HG03460 (cell line): ENCODE measurements around the gene MAOA.
"Not testable (repeated sequence)": the region's sequence is repeated elsewhere in the genome, so short reads cannot be mapped to it uniquely, and the experiment has no call there.

Experiments used
- ATAC-seq: cut with Tn5 transposase; IDR thresholded peaks from one replicate; pipeline ENCODE4 v1.9.1; 2021; ENCODE audit not compliant: unreplicated experiment

Gene MAOA

GRCh38 chrX:43656005-43656494 lies at the start of gene MAOA:
Gene MAOA, plus strand, starts transcription at chrX:43656299. Its CDS starts 43 bp downstream, at chrX:43656342.
- ATAC-seq: no peak

GRCh38 chrX:43612400-43612799 lies 43.7 kb upstream of the MAOA start:
- ATAC-seq: no peak

- no peak for ATAC-seq
Measured at GRCh38 chrX:43615660-43616059, 40.4 kb upstream of the MAOA start.

GRCh38 chrX:43618366-43619205 lies 37.5 kb upstream of the MAOA start:
- no peak for ATAC-seq

- not testable (repeated sequence) for ATAC-seq
Measured at GRCh38 chrX:43619861-43620260, 36.2 kb upstream of the MAOA start.

- ATAC-seq: no peak
Measured at GRCh38 chrX:43627147-43627546, 29.0 kb upstream of the MAOA start.

- no peak for ATAC-seq
Measured at GRCh38 chrX:43627669-43628068, 28.4 kb upstream of the MAOA start.

GRCh38 chrX:43629229-43629628 lies 26.9 kb upstream of the MAOA start:
- no peak for ATAC-seq

GRCh38 chrX:43631841-43632240 lies 24.3 kb upstream of the MAOA start:
- no peak for ATAC-seq

- no peak for ATAC-seq
Measured at GRCh38 chrX:43633081-43633480, 23.0 kb upstream of the MAOA start.

GRCh38 chrX:43633757-43634156 lies 22.3 kb upstream of the MAOA start:
- ATAC-seq: no peak

DNA sequence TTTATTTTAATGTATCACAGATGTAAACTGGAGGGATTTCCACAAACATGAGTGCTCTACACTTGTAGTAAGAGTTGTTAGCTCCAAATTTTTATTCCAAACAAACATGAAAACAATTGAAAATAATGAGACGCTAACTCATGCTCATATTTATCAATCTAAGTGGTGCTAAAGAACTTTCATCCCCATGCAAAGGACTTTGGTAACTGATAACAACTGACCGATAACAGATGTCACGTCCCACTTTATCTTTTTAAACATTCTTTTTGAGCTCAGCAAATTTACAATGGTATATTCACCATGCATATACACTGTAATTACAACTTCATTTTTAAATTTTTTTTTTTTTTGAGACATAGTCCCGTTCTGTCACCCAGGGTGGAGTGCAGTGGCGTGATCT lies 15.6 kb upstream of the MAOA start:
- no peak for ATAC-seq

- no peak for ATAC-seq
Measured at GRCh38 chrX:43641691-43642090, 14.4 kb upstream of the MAOA start.

GRCh38 chrX:43643201-43643600 lies 12.9 kb upstream of the MAOA start:
- ATAC-seq: no peak

DNA sequence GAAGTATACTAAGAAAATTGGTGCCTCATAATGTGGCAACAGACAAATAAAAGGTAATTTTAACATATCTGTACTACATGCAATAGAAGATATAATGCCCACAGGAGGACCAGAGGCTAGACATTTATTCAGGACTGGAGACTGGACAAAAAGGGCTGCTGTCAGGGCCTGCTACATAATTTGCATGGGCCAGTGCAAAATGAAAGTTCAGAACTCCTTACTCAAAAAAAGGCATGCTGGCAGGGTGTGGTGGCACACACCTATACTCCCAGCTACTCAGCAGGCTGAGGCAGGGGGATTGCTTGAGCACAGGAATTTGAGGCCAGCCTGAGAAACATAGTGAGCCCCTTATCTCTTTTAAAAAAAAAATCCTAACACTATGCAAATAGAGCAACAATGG lies 12.4 kb upstream of the MAOA start:
- no peak for ATAC-seq

DNA sequence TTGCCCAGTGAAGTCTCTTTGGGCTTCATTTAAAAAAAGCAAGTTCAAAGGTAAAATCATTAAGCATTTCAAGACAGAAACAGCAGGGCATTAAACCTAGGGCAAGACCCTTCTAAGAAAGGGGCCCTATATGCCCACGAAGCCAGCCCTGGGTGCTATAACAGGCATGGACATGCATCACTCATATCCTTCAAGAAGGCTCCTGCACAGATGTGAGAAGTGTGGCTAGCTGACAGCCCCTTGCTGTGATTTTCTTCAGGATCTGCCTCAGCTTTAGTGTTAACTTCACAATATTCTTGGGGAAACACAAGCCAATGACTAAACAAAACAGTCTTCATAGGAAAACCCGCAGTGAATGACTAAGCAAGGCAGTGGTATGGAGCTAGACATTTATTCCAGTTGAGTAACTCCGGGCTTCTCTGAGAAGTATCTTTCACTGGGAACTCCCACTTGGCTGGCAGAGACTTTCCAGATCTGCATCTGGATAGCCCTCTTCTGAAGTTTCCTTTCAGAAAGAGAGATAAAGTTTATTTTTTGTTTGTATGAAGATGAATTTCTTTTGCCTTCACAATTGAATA lies 11.9 kb upstream of the MAOA start:
- no peak for ATAC-seq

DNA sequence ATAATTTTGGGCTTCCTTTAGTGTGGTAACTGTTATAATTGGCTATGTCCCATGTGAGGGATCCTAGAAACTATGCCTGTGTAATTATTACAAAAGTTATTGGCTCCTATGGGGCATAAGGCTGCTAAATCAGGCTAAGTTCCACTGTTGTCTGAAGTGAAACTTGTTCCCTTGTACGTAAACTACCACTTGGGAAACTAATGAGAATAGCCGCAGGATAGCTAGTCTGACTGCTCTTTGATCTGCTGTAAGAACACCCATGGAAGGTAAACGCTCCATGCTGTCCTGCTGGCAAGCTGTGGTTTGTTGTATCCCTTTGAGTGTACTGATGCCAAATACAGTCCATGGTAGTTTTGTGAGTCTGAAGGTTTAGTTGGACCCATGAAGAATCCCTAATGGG lies 9.3 kb upstream of the MAOA start:
- ATAC-seq: no peak

GRCh38 chrX:43654431-43655150 lies 1.5 kb upstream of the MAOA start:
- peak; percentile 98 for ATAC-seq

- no peak for ATAC-seq
Measured at GRCh38 chrX:43655151-43656004, 721 bp upstream of the MAOA start.

DNA sequence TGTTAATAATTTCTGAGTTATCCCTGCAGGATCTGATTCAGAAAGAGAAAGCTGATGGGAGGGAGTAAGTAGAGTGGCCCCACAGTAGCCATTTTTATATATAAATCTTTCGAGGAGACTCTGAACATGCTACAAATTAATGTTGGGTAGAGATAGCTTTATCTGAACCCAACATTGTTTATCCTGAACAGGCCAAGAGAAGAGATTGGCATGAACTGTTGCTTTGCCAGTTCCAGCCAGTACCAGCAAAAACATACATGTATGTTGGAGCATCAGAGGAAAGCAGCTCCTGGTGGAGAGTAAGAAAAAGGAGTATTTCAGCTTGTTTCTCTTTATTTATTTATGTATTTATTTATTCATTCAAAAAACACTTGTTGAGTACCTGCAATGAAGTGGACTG lies 1.6 kb downstream of the MAOA start:
- ATAC-seq: no peak
